Motor neuron (in vitro differentiated cells): Measurements from ENCODE around the gene GRM3. TPM values are rescaled to one million over a fixed set of nuclear protein-coding genes. Genes with fewer than 3 reads are reported as not detected.

ENCODE experiments used
- ATAC-seq, 8 experiments: fragments of 200-7000 bp; cut with Tn5 transposase; replicated peaks in 6 of 8; 2 replicates each; pipeline ENCODE4 v1.8.0; 2021; ENCODE audit warnings: mild to moderate bottlenecking in 8 of 8, moderate library complexity in 8 of 8
- H3K27ac ChIP-seq, 2 donors: fragments of 250-450 bp; sonication (Bioruptor Pico); 2 replicates each; pipeline ENCODE4 v1.9.0; 2021; ENCODE audit warnings: antibody characterized with exemption in 2 of 2, mild to moderate bottlenecking in 2 of 2, moderate library complexity in 1 of 2
- H3K4me1 ChIP-seq, 2 donors: fragments of 250-450 bp; sonication (Bioruptor Pico); replicated peaks in 1 of 2; 2 replicates each; pipeline ENCODE4 v1.6.1; 2021; ENCODE audit warnings: antibody characterized with exemption in 2 of 2, mild to moderate bottlenecking in 2 of 2, moderate library complexity in 1 of 2
- H3K4me3 ChIP-seq, 5 donors: fragments of 250-450 bp; sonication (Bioruptor Pico); 2 replicates each; pipeline ENCODE4 v1.9.0; 2021; ENCODE audit warnings: antibody characterized with exemption in 5 of 5, mild to moderate bottlenecking in 5 of 5, moderate library complexity in 4 of 5
- WGBS, 10 experiments: fragments of 450-650 bp; shearing (Covaris generic); methylation state at CpG; one replicate each; pipeline ENCODE4 v1.0.0; 2022; 5-methylcytosine and 5-hydroxymethylcytosine counted together
- in situ Hi-C, 9 experiments: fragments of 400-800 bp; cut with MboI; loops; one replicate each; pipeline ENCODE4 v1.15.0; 2021; ENCODE audit warnings: low sequenced_read_pairs in 9 of 9, low pct_unique_long_range_greater_than_20kb in 2 of 9; ENCODE audit not compliant: unreplicated experiment in 9 of 9
- total RNA-seq, 8 experiments: library from RNA; unstranded; fragments of 300-600 nt; gene quantifications; 2 replicates each; pipeline versions ENCODE4 v1.2.3 to v1.2.4, GENCODE V29; 2022

The GRM3 gene
- total RNA-seq, 8 experiments from 2014 or later = 0.40 to 3.9 (median 2.8) TPM; not detected in 2

GRCh38 chr7:86825264-86825663 is 181.6 kb downstream of the GRM3 start:
- 0 to 68% (median 30%) methylated on average over 2 to 4 of the region's 4 CpGs; no CpG with 5 or more reads in 2 of the 10 experiments for WGBS, 10 experiments
- no peak overlapping the region for H3K4me3 ChIP-seq

GRCh38 chr7:86826948-86827347 is 183.2 kb downstream of the GRM3 start:
- WGBS, 10 experiments = 25 to 100% (median 76%) methylated on average over 1 of the region's 1 CpG; no CpG with 5 or more reads in 2 of the 10 experiments
- Histone ChIP-seq H3K4me3 (no peak overlapping the region), H3K27ac (no peak overlapping the region), H3K4me1 (peaks cover 0 to 6% of the 10 kb centered on the region in 2 donors)
- ATAC-seq = no peak
- in situ Hi-C loops = no loop called here

More at GRCh38 chr7:86825264-86825663, 181.6 kb downstream of the GRM3 start:
- no peak overlapping the region for H3K27ac ChIP-seq
- peak in 1 of 8 experiments; percentile 20 for ATAC-seq
- in situ Hi-C loops = no loop called here
- peaks cover 0 to 6% of the 10 kb centered on the region in 2 donors for H3K4me1 ChIP-seq

- Histone ChIP-seq H3K4me1 (no peaks in the 10 kb centered on the region), H3K27ac (no peak overlapping the region), H3K4me3 (no peak overlapping the region)
- ATAC-seq = no peak
- WGBS, 10 experiments = 81 to 100% (median 94%) methylated on average over 3 of the region's 3 CpGs; no CpG with 5 or more reads in 1 of the 10 experiments
- in situ Hi-C loops = no loop called here
Measured at GRCh38 chr7:86833360-86833759, 189.7 kb downstream of the GRM3 start.

GRCh38 chr7:86837235-86837634 is 193.5 kb downstream of the GRM3 start:
- no peak overlapping the region for H3K4me3 ChIP-seq
- H3K27ac ChIP-seq = no peak overlapping the region
- no peaks in the 10 kb centered on the region for H3K4me1 ChIP-seq
- ATAC-seq = no peak
- WGBS, 10 experiments = 0 to 83% (median 68%) methylated on average over 1 to 3 of the region's 3 CpGs; no CpG with 5 or more reads in 4 of the 10 experiments
- in situ Hi-C loops = no loop called here

GRCh38 chr7:86844608-86845007 is 200.9 kb downstream of the GRM3 start:
- in situ Hi-C loops = no loop called here
- Histone ChIP-seq H3K4me1 (no peaks in the 10 kb centered on the region), H3K4me3 (no peak overlapping the region), H3K27ac (no peak overlapping the region)
- WGBS, 10 experiments = 31 to 100% (median 89%) methylated on average over 1 to 3 of the region's 3 CpGs; no CpG with 5 or more reads in 5 of the 10 experiments
- ATAC-seq = no peak

GRCh38 chr7:86846494-86847190 is 202.9 kb downstream of the GRM3 start:
- Histone ChIP-seq H3K4me1 (no peaks in the 10 kb centered on the region), H3K4me3 (no peak overlapping the region), H3K27ac (no peak overlapping the region)
- WGBS, 10 experiments = 0 to 100% (median 76%) methylated on average over 1 to 3 of the region's 3 CpGs; no CpG with 5 or more reads in 1 of the 10 experiments
- in situ Hi-C loops = no loop called here
- peak in 1 of 8 experiments; percentile 76 for ATAC-seq

GRCh38 chr7:86848226-86848625 is 204.5 kb downstream of the GRM3 start:
- ATAC-seq = no peak
- H3K27ac ChIP-seq = no peak overlapping the region
- H3K4me1 ChIP-seq = no peaks in the 10 kb centered on the region
- WGBS, 10 experiments = 13 to 100% (median 100%) methylated on average over 1 to 2 of the region's 2 CpGs; no CpG with 5 or more reads in 6 of the 10 experiments
- in situ Hi-C loops = no loop called here
- no peak overlapping the region for H3K4me3 ChIP-seq

GRCh38 chr7:86851566-86851965 is 207.9 kb downstream of the GRM3 start:
- Histone ChIP-seq H3K27ac (no peak overlapping the region), H3K4me1 (no peaks in the 10 kb centered on the region), H3K4me3 (no peak overlapping the region)
- peak in 1 of 8 experiments; percentile 73 for ATAC-seq
- WGBS, 10 experiments = 0 to 88% (median 50%) methylated on average over 1 to 3 of the region's 3 CpGs; no CpG with 5 or more reads in 2 of the 10 experiments
- in situ Hi-C loops = no loop called here

- no peak for ATAC-seq
- WGBS, 10 experiments = 14 to 100% (median 75%) methylated on average over 1 to 2 of the region's 2 CpGs; no CpG with 5 or more reads in 1 of the 10 experiments
Measured at GRCh38 chr7:86863452-86863851, 219.7 kb downstream of the GRM3 start.

GRCh38 chr7:86867163-86867762 is 223.6 kb downstream of the GRM3 start:
- 0 to 81% (median 50%) methylated on average over 1 to 5 of the region's 5 CpGs; no CpG with 5 or more reads in 2 of the 10 experiments for WGBS, 10 experiments
- peak in 1 of 8 experiments; percentile 49 for ATAC-seq
- in situ Hi-C loops = no loop called here
- H3K27ac ChIP-seq = no peak overlapping the region
- H3K4me3 ChIP-seq = no peak overlapping the region
- H3K4me1 ChIP-seq = no peaks in the 10 kb centered on the region

More at GRCh38 chr7:86863452-86863851, 219.7 kb downstream of the GRM3 start:
- in situ Hi-C loops = no loop called here
- H3K27ac ChIP-seq = no peak overlapping the region
- H3K4me1 ChIP-seq = no peaks in the 10 kb centered on the region
- H3K4me3 ChIP-seq = no peak overlapping the region

GRCh38 chr7:86876146-86876545 is 232.4 kb downstream of the GRM3 start:
- Histone ChIP-seq H3K27ac (no peak overlapping the region), H3K4me3 (no peak overlapping the region), H3K4me1 (no peaks in the 10 kb centered on the region)
- ATAC-seq = peak in 2 of 8 experiments; percentile 37 to 81
- in situ Hi-C loops = no loop called here

GRCh38 chr7:86884152-86884551 is 240.4 kb downstream of the GRM3 start:
- in situ Hi-C loops = no loop called here
- WGBS, 10 experiments = 0 to 95% (median 71%) methylated on average over 1 to 2 of the region's 2 CpGs; no CpG with 5 or more reads in 3 of the 10 experiments
- no peak for ATAC-seq

GRCh38 chr7:86889501-86889900 is 245.8 kb downstream of the GRM3 start:
- Histone ChIP-seq H3K4me3 (no peak overlapping the region), H3K4me1 (no peaks in the 10 kb centered on the region), H3K27ac (no peak overlapping the region)
- ATAC-seq = no peak
- in situ Hi-C loops = no loop called here
- 29 to 100% (median 81%) methylated on average over 2 to 3 of the region's 3 CpGs; no CpG with 5 or more reads in 3 of the 10 experiments for WGBS, 10 experiments

More at GRCh38 chr7:86884152-86884551, 240.4 kb downstream of the GRM3 start:
- H3K27ac ChIP-seq = no peak overlapping the region
- H3K4me1 ChIP-seq = no peaks in the 10 kb centered on the region
- H3K4me3 ChIP-seq = no peak overlapping the region
